ENCODE results near the gene RAB17. TPM values are rescaled to one million over a fixed set of nuclear protein-coding genes. Genes with fewer than 3 reads are reported as not detected.

RAB17 gene
- total RNA-seq, 1 donor from 2014 or later, result 64.8 TPM

DNA sequence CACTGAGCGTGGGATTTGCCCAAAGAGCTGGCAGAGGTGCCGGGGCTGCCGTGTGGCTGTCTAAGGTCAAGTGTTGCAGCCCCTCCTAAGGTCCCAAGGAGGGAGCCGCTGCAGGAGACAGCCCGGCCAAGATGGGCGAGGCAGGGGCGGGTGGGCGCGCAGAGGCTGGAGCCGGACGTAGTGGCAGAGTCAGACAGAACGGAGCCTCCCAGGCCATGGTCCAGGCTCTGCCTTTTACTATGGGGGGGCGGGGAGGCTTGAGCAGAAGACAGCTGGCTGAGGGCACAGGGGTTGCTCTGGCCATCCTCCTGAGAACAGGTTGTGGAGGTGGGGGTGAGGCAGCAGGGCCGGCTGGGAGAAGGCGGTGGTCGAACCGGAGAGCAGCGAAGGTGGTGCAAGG lies 51.6 kb downstream of the RAB17 start:
- DNase-seq (ENCODE audit: low spot score), result no peak

DNA sequence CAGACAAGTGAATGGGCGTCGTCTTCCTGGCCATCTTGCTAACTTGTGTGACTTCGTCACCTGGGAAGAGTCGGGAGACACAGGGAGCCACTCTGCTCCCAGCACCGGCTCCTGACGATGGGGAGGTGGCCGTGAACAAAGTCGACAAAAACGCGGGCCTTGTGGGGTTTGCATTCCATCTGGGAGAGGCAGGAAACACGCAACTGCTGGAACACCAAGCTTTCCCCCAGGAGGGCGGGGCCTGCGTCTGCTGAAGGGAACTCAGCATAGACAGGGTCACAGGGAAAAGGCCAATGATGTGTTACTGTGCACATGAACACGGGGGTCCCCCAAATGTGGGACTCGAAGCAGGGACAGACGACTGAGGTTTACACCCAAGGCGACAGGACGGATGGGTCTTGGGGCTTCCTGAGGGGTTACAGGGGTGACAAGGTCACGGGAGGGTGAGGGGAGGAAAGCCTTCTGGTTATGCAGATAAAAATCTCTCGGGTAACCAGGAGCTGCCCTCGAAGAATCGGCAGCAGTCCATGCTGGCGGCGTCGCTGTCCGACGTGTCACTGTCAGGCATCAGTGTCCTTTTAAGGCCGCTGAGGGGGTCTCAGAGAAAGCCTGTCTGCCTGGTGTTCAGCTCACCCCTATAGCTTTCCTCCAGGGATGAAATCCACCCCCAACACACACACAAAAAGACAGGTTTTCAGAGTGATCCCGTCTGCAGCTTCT lies 52.4 kb downstream of the RAB17 start:
- DNase-seq (ENCODE audit: low spot score), result no peak

DNA sequence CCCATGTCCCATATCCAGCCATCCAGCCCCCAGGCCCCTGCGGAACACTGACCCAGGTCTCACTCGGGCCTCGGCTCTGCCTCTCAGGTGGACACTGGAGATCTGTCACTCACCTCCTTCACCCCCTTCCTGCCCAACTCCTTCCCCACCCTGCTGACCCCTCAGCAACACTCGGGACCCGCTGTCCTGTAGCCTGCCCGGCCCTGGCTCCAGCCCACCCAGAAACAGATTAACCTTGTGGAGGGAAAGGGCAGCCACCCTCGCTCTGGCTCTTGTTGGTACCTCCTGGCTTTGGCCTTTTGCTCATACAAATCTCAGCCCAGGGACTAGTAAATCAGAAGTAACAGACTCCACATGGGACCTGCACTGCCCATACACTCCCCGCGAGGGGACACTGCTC lies 53.9 kb downstream of the RAB17 start:
- no peak for DNase-seq (ENCODE audit: low spot score)

DNA sequence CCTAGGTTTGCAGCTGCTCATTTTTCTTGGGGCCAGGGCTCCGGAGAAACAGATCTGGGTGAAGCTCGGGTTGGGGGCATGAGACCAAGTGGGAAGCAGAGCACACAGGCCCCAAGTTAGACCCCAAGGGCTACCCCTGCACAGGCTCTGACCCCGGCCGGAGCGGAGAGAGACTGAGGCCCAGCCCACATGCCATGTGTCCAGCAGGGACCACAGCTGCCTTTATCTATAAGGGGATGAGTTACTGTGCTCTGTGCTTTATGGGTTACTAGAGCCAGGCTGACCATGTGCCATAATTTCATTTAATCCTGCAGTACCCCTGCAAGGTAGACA lies 54.5 kb downstream of the RAB17 start:
- no peak for DNase-seq (ENCODE audit: low spot score)

DNA sequence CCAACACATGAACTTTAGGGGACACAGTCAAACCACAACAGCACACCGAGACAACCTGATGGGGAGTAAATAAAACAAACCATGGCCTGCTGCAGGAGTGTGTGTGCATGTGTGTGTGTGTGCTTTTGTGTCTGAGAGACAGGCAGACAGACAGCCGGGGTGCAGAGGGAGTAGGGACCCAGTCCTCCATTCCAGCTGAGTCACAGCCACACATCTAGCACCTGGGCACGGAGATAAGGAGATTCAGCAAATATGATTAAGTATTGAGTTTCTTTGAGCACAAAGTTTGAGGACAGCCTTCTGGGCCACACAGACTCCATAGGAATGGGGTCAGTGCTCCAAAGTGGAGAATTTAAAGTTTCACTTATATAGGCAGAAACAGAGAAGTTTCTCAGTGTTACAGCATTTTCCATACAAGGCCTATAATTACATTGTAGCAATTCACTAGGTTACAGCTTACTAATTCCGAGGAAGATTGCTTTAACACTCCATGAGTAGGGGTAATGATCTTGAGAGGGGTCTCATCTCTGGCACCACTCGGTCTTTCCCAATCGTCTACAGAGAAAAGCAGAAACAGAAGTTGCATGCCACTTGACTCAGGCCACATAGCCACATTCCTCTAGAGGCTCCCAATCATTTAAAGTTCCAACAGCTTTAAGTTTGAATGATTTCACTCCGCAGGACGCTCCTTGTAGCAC lies 55.0 kb downstream of the RAB17 start:
- no peak for DNase-seq (ENCODE audit: low spot score)

DNA sequence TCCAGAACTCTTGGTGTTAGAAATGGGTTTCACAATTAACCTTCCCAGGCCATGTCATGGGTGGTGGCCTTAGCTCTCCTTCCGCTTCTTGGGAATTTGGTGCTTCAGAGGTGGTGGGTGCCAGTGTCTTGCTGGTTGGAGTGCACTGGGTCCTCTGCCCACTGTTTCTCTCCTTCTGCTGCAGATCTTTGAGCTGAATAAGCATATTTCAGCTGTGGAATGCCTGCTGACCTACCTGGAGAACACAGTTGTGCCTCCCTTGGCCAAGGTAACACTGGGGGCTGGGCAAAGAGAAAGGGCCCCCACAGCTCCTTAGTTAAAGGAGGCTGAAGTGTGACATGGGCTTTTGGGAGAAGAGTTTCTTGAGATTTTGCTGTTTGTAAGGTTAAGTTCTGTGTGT lies 56.2 kb downstream of the RAB17 start:
- DNase-seq (ENCODE audit: low spot score), result no peak

DNA sequence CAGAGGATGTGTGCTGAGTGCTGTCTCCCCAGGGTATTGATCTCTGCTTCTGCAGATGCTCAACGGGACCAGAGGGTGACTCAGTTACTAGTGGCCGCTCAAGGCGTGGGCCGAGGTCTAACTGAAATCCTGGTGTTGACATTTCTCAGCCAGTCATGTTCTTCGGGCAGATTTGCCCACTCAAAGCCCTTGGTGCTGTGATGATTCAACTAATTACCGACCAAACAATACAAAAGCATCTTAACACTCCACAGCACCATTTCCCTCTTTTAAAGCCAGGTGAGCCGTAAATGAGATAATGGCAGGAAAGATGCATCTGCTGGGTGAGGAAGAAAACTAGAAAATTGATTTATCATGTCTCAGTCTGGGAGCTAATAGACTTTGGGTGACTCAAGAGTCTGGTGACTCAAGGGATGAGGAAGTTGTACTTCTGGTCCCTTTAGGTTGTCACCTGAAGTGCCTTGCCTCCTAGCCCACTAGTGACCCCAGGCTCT lies 56.8 kb downstream of the RAB17 start:
- no peak for DNase-seq (ENCODE audit: low spot score)

DNA sequence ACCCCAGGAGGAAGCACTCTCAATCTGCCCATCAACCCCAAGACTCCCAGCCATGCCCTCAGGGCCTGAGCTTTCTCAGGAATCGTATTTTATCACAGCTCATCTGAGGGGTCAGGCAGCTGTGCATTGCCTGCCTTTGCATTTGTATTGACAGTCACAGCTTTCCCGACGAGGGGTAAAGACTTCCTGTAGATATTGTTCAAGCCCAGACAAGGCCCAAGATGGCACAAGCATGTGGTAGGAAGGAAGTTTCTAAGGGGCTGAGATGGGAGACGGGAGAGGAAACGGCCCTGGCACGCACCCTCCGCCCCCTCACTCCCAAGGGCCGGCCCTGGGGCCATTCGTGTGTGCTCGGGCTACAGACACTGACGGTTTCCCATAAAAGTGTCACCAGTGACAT lies 58.4 kb downstream of the RAB17 start:
- DNase-seq (ENCODE audit: low spot score), result no peak

DNA sequence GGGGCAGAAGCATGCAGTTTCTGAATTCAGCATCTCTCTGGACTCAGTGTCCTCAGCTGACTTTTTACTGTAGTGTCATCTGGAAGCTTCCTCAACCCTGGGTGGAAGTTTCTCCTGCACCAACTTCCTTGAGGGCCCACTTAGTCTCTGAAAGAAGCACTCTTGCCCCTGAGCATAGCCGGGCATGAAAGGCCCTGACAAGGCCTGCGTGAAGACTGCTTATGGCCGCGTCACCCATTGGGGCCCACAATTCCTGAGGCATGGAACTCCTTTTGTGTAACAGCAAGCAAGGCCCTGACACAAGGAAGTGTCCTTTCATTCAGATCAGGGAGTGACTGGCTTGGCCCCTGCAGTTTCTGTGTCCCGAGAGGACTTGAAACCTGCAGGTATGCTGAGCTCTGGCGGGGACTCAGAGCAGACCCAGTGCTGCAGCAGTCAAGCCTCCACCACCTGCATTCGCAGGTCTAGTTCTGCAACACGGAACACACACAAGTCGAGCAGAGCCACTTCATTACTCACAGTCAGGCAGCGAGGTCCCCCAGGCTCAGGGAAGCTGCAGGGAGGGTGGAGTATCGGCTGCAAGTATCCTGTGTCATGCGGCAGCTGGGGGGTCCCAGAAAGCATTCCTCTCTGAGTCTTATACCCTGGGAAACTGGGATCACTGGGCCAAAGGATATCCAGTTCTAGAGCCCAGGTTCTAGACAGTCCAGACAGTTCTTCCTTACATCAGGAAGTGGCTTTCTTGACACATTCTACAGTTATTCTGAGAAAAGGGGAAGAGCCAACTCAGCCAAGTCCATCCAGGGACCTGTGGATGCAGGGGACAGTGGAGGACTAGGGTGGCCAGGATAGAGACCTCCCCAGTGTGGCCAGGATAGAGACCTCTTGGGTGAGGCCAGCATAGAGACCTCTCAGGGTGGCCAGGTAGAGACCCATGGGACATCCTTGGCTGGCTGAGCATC lies 59.8 kb downstream of the RAB17 start:
- no peak for DNase-seq (ENCODE audit: low spot score)

DNA sequence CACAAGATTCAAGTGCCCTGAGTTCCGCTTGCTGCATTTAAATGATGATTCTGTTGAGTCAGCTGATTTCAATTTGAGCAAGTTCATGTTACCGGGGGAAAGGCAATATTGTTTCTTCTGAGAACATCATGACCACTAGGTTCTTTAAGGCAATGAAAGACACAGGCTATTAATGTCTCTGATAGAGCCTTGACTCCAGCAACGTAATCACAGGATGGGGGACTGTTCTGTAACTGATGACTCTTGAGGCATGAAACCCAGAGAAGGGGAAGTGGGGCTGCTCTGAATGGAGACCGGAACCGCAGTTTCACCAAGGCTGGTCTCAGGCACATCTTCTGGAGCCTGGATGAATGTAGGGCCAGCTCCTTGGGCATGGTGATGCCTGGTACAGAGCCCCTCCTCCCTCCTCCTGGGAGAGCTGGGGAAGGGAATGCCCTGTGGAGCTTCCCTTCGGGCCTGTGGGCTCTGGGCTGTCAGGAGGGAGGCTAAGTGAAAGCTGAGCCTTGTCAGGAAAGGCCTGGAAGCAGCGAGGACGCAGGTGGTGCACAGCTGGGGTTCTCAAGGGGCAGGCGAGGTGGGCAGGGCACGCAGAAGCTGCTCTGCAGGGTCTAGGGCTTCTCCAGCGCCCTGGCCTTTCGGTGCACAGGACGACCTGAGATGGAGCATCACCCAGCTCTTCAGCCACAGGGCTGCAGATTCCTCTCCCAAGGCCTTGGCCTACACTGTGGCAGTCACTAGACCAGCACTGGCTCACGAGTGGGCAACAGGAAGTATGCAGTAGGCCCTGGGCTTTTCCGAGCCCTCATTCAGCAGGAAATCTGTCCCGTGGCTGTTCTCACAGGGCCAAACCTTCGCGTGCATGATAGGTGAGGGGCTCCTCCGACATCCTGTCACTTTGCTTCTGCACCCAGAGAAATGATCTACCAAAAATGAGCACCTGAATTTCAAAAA lies 60.8 kb downstream of the RAB17 start:
- DNase-seq (ENCODE audit: low spot score), result no peak

DNA sequence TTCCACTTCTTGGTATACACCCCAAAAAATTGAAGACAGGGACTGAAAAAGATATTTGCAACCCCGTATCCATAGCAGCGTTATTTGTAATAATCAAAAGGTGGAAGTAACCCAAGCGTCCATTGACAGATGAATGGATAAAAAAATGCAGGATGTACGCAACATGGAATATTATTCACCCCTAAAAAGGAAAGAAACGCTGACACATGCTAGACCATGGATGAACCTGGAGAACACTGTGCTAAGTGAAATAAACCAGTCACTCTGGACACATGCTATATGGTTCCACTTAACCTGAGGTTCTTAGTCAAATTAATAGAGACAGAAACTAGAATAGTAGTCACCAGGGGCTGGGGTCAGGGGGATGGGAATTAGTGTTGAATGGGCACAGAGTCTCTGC lies 62.8 kb downstream of the RAB17 start:
- no peak for DNase-seq (ENCODE audit: low spot score)

DNA sequence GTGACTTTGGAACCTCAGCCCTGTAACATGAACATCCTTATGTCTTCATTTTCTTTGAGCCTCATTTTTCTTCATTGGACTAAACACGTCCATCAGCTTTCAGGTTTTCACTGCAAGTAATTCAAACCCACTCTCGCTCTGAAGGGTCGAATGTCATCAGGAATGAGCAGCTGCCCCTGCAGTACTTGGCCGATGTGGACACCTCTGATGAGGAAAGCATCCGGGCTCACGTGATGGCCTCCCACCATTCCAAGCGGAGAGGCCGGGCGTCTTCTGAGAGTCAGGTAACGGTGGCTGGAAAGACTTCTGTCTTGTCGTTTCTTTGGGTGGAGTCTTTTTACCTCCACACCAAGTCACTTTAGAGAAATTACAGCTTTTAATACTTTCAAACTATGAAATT lies 63.3 kb downstream of the RAB17 start:
- no peak for DNase-seq (ENCODE audit: low spot score)

DNA sequence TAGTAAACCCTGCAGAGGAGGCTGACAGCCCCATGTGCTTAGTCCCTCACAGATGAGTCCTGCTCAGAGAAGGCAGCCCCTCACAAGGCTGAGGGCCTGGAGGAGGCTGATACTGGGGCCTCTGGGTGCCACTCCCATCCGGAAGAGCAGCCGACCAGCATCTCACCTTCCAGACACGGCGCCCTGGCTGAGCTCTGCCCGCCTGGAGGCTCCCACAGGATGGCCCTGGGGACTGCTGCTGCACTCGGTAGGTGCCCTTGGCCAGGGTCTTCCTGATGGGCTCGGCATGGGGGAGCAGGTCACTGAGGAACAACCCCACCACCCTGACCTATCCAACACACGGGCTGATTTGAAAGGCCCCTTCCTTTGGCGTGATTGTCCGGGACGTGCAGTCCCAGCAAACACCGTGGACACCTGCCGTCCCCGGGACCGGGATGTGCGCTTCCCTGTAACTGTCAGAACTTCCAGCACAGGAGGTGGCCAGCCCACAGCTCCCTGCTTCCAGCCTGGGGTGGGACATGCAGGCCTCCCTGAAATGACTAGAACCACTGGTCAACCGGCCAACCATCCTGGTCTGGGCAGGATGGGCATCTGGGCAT lies 64.9 kb downstream of the RAB17 start:
- DNase-seq (ENCODE audit: low spot score), result no peak

DNA sequence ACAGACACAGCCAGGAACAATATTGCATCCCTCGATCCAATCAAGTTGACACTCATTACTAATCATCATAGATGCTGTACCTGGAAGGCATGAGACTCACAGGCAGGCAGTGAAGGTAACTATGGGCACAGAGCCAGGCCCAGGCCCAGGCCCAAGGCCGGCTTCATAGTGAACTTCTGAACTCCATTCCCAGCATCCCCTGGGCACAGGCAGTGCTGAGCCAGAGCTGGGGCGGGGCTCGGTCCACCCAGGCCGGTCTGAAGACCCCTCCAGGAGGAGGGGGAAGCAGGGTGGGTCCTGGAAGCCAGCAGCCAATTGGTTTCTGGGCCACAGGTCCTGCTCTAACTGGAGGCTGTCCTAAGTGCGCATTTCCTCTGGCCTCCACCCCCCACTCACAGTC lies 65.9 kb downstream of the RAB17 start:
- no peak for DNase-seq (ENCODE audit: low spot score)

Other genes starting within 250 kb of the RAB17 start
- gene COL6A3, start 176.6 kb downstream of the RAB17 start, total RNA-seq, result 258 TPM
- gene MLPH, start 103.5 kb downstream of the RAB17 start, total RNA-seq, result 222 TPM
- not detected for gene PRLH, start 24.2 kb downstream of the RAB17 start, total RNA-seq
- gene LRRFIP1, start 36.9 kb upstream of the RAB17 start, total RNA-seq, result 104 TPM
- 0.55 TPM for gene RBM44, start 208.0 kb upstream of the RAB17 start, total RNA-seq

All from mucosa of gallbladder (tissue), 1 donor.